Activated CD4-positive, alpha-beta T cell treated with anti-CD3 and anti-CD28 coated beads, Interleukin-2, amount 10 ng/mL, durations not matched to agents 7 days and 5 days (primary cell): ENCODE results near the gene UTP20. TPM values are rescaled to one million over a fixed set of nuclear protein-coding genes. Genes with fewer than 3 reads are reported as not detected.

ENCODE experiments used
- CTCF ChIA-PET: fragments of 350-600 bp; sonication (Branson Sonifier 250); formaldehyde crosslinking; loops from one replicate; lab custom pipeline; 2021; ENCODE audit warnings: antibody characterized with exemption; lab: Charles Lee
- POLR2A ChIA-PET: fragments of 350-600 bp; sonication (Branson Sonifier 250); formaldehyde crosslinking; loops from one replicate; lab custom pipeline; 2021; ENCODE audit warnings: antibody characterized with exemption; lab: Charles Lee
- DNase-seq: peaks from one replicate; pipeline ENCODE4 v3.0.0-alpha.2; 2020
- H3K27ac Mint-ChIP-seq: one replicate; pipeline ENCODE4 v1.8.0; 2021; ENCODE audit warnings: mild to moderate bottlenecking, moderate library complexity, mixed read lengths
- H3K27me3 Mint-ChIP-seq: one replicate; pipeline ENCODE4 v1.8.0; 2021; ENCODE audit warnings: mixed read lengths
- H3K36me3 Mint-ChIP-seq: one replicate; pipeline ENCODE4 v1.8.0; 2021; ENCODE audit warnings: low read depth, mixed read lengths
- H3K4me1 Mint-ChIP-seq: one replicate; pipeline ENCODE4 v1.8.0; 2021; ENCODE audit warnings: mixed read lengths
- H3K4me3 Mint-ChIP-seq: one replicate; pipeline ENCODE4 v1.8.0; 2021; ENCODE audit warnings: mild to moderate bottlenecking, moderate library complexity, mixed read lengths
- H3K9me3 Mint-ChIP-seq: one replicate; pipeline ENCODE4 v1.8.0; 2021; ENCODE audit warnings: mixed read lengths
- total RNA-seq, 2 experiments: library from RNA; stranded (reverse); gene quantifications; one replicate each; pipeline ENCODE4 v1.2.3, GENCODE V29; 2021

UTP20 gene
- total RNA-seq, 2 experiments from 2014 or later = 14.7 to 15.9 TPM

GRCh38 chr12:101297661-101298060 is 17.8 kb downstream of the UTP20 start:
- Mint-ChIP-seq H3K27ac (no peak overlapping the region), H3K9me3 (no peaks in the 10 kb centered on the region), H3K4me1 (no peaks in the 10 kb centered on the region), H3K4me3 (no peak overlapping the region), H3K36me3 (peaks cover 27% of the 10 kb centered on the region), H3K27me3 (no peaks in the 10 kb centered on the region)
- DNase-seq = no peak
- POLR2A ChIA-PET = no interaction called here
- CTCF ChIA-PET = no interaction called here

GRCh38 chr12:101298426-101298825 is 18.5 kb downstream of the UTP20 start:
- Mint-ChIP-seq H3K36me3 (peaks cover 29% of the 10 kb centered on the region), H3K27me3 (no peaks in the 10 kb centered on the region), H3K4me3 (no peak overlapping the region), H3K4me1 (no peaks in the 10 kb centered on the region), H3K27ac (no peak overlapping the region), H3K9me3 (no peaks in the 10 kb centered on the region)
- no peak for DNase-seq
- POLR2A ChIA-PET = interaction anchor here (0.7 kb wide), 1 partner anchor 1018 kb away, joined by 3 read pairs; no protein-coding TSS in a partner anchor
- CTCF ChIA-PET = no interaction called here

GRCh38 chr12:101299346-101299745 is 19.4 kb downstream of the UTP20 start:
- CTCF ChIA-PET = interaction anchor here (0.8 kb wide), 1 partner anchor 15 kb away, joined by 3 read pairs; no protein-coding TSS in a partner anchor
- Mint-ChIP-seq H3K9me3 (no peaks in the 10 kb centered on the region), H3K27me3 (no peaks in the 10 kb centered on the region), H3K4me1 (no peaks in the 10 kb centered on the region), H3K36me3 (peaks cover 26% of the 10 kb centered on the region), H3K27ac (no peak overlapping the region), H3K4me3 (no peak overlapping the region)
- no peak for DNase-seq
- POLR2A ChIA-PET = no interaction called here

GRCh38 chr12:101299931-101300330 is 20.0 kb downstream of the UTP20 start:
- Mint-ChIP-seq H3K36me3 (peaks cover 25% of the 10 kb centered on the region), H3K27me3 (no peaks in the 10 kb centered on the region), H3K4me3 (no peak overlapping the region), H3K4me1 (no peaks in the 10 kb centered on the region), H3K9me3 (no peaks in the 10 kb centered on the region), H3K27ac (no peak overlapping the region)
- ChIA-PET POLR2A (no interaction called here), CTCF (interaction anchor here (0.8 kb wide), 1 partner anchor 15 kb away, joined by 3 read pairs; no protein-coding TSS in a partner anchor)
- no peak for DNase-seq

GRCh38 chr12:101302741-101303140 is 22.8 kb downstream of the UTP20 start:
- Mint-ChIP-seq H3K27ac (no peak overlapping the region), H3K36me3 (peaks cover 32% of the 10 kb centered on the region), H3K9me3 (no peaks in the 10 kb centered on the region), H3K27me3 (no peaks in the 10 kb centered on the region), H3K4me3 (no peak overlapping the region), H3K4me1 (no peaks in the 10 kb centered on the region)
- POLR2A ChIA-PET = no interaction called here
- DNase-seq = no peak
- CTCF ChIA-PET = no interaction called here

GRCh38 chr12:101305226-101305779 is 25.4 kb downstream of the UTP20 start:
- Mint-ChIP-seq H3K27ac (no peak overlapping the region), H3K27me3 (no peaks in the 10 kb centered on the region), H3K9me3 (no peaks in the 10 kb centered on the region), H3K36me3 (peaks cover 32% of the 10 kb centered on the region), H3K4me3 (no peak overlapping the region), H3K4me1 (no peaks in the 10 kb centered on the region)
- ChIA-PET CTCF (no interaction called here), POLR2A (no interaction called here)
- no peak for DNase-seq

GRCh38 chr12:101305794-101306193 is 25.9 kb downstream of the UTP20 start:
- no peak overlapping the region for H3K27ac Mint-ChIP-seq
- no peaks in the 10 kb centered on the region for H3K4me1 Mint-ChIP-seq
- no peaks in the 10 kb centered on the region for H3K9me3 Mint-ChIP-seq
- H3K36me3 Mint-ChIP-seq = peaks cover 29% of the 10 kb centered on the region
- ChIA-PET POLR2A (no interaction called here), CTCF (no interaction called here)
- H3K4me3 Mint-ChIP-seq = no peak overlapping the region
- no peaks in the 10 kb centered on the region for H3K27me3 Mint-ChIP-seq
- DNase-seq = no peak

- POLR2A ChIA-PET = no interaction called here
- CTCF ChIA-PET = interaction anchor here (1.0 kb wide), 1 partner anchor 14 kb away, joined by 3 read pairs; no protein-coding TSS in a partner anchor
- no peak for DNase-seq
- Mint-ChIP-seq H3K4me3 (no peak overlapping the region), H3K27me3 (no peaks in the 10 kb centered on the region), H3K4me1 (no peaks in the 10 kb centered on the region), H3K36me3 (peaks cover 19% of the 10 kb centered on the region), H3K9me3 (no peaks in the 10 kb centered on the region), H3K27ac (no peak overlapping the region)
These were observed 42.6 kb downstream of the UTP20 start for GRCh38 chr12:101322480-101322879.

- Mint-ChIP-seq H3K27me3 (no peaks in the 10 kb centered on the region), H3K27ac (no peak overlapping the region)
- CTCF ChIA-PET = interaction anchor here (1.1 to 1.9 kb wide), 2 partner anchors 9 to 14 kb away, joined by 3 to 12 read pairs; no protein-coding TSS in a partner anchor
These were observed 43.4 kb downstream of the UTP20 start for GRCh38 chr12:101323255-101323654.

GRCh38 chr12:101325590-101325989 is 45.7 kb downstream of the UTP20 start:
- Mint-ChIP-seq H3K27ac (no peak overlapping the region), H3K9me3 (no peaks in the 10 kb centered on the region), H3K4me3 (no peak overlapping the region), H3K27me3 (no peaks in the 10 kb centered on the region), H3K4me1 (no peaks in the 10 kb centered on the region), H3K36me3 (peaks cover 22% of the 10 kb centered on the region)
- POLR2A ChIA-PET = no interaction called here
- no peak for DNase-seq
- CTCF ChIA-PET = no interaction called here

More at GRCh38 chr12:101323255-101323654, 43.4 kb downstream of the UTP20 start:
- peaks cover 18% of the 10 kb centered on the region for H3K36me3 Mint-ChIP-seq
- POLR2A ChIA-PET = no interaction called here
- no peaks in the 10 kb centered on the region for H3K9me3 Mint-ChIP-seq
- no peak for DNase-seq
- H3K4me3 Mint-ChIP-seq = no peak overlapping the region
- no peaks in the 10 kb centered on the region for H3K4me1 Mint-ChIP-seq

- Mint-ChIP-seq H3K4me1 (no peaks in the 10 kb centered on the region), H3K4me3 (no peak overlapping the region), H3K9me3 (no peaks in the 10 kb centered on the region), H3K36me3 (peaks cover 27% of the 10 kb centered on the region), H3K27ac (no peak overlapping the region), H3K27me3 (no peaks in the 10 kb centered on the region)
- ChIA-PET POLR2A (no interaction called here), CTCF (interaction anchor here (0.7 to 1.1 kb wide), 2 partner anchors 13 to 21 kb away, joined by 3 to 5 read pairs; no protein-coding TSS in a partner anchor)
- DNase-seq = no peak
These were observed 47.1 kb downstream of the UTP20 start for GRCh38 chr12:101327051-101327450.

- ChIA-PET POLR2A (no interaction called here), CTCF (no interaction called here)
- H3K9me3 Mint-ChIP-seq = no peaks in the 10 kb centered on the region
- no peak for DNase-seq
- H3K36me3 Mint-ChIP-seq = peaks cover 27% of the 10 kb centered on the region
- no peak overlapping the region for H3K27ac Mint-ChIP-seq
- H3K4me3 Mint-ChIP-seq = no peak overlapping the region
- H3K4me1 Mint-ChIP-seq = no peaks in the 10 kb centered on the region
- no peaks in the 10 kb centered on the region for H3K27me3 Mint-ChIP-seq
These were observed 47.6 kb downstream of the UTP20 start for GRCh38 chr12:101327546-101327945.

GRCh38 chr12:101328917-101329316 is 49.0 kb downstream of the UTP20 start:
- Mint-ChIP-seq H3K9me3 (no peaks in the 10 kb centered on the region), H3K36me3 (peaks cover 32% of the 10 kb centered on the region), H3K4me3 (no peak overlapping the region), H3K27ac (no peak overlapping the region), H3K27me3 (no peaks in the 10 kb centered on the region), H3K4me1 (no peaks in the 10 kb centered on the region)
- ChIA-PET CTCF (no interaction called here), POLR2A (no interaction called here)
- no peak for DNase-seq

- H3K36me3 Mint-ChIP-seq = peaks cover 37% of the 10 kb centered on the region
- no peak overlapping the region for H3K27ac Mint-ChIP-seq
- no peak overlapping the region for H3K4me3 Mint-ChIP-seq
- DNase-seq = no peak
- CTCF ChIA-PET = no interaction called here
- H3K4me1 Mint-ChIP-seq = no peaks in the 10 kb centered on the region
- no peaks in the 10 kb centered on the region for H3K27me3 Mint-ChIP-seq
- H3K9me3 Mint-ChIP-seq = no peaks in the 10 kb centered on the region
- POLR2A ChIA-PET = no interaction called here
These were observed 50.7 kb downstream of the UTP20 start for GRCh38 chr12:101330631-101331030.
